Mammary epithelial cell (primary cell): Measurements from ENCODE around the gene IKBKG.
"Not testable (repeated sequence)": the region's sequence is repeated elsewhere in the genome, so short reads cannot be mapped to it uniquely, and the experiment has no call there.

Experiments used
- EZH2 ChIP-seq: IDR thresholded peaks from 2 replicates; pipeline ENCODE4 v1.6.1; 2012; ENCODE audit warnings: low read length, inconsistent platforms, borderline replicate concordance
- TF ChIP-seq, protein P1 (sequence below), 2 donors: IDR thresholded peaks in 1 of 2; conservative IDR thresholded peaks in 1 of 2; 2 replicates each; pipeline ENCODE4 v1.5.1; 2011 to 2012; ENCODE audit warnings: inconsistent platforms in 2 of 2, low read length in 2 of 2, mild to moderate bottlenecking in 2 of 2, control low read depth in 1 of 2, low read depth in 1 of 2; ENCODE audit not compliant: insufficient read depth in 1 of 2; ENCODE audit errors: extremely low read depth in 1 of 2

DNA sequence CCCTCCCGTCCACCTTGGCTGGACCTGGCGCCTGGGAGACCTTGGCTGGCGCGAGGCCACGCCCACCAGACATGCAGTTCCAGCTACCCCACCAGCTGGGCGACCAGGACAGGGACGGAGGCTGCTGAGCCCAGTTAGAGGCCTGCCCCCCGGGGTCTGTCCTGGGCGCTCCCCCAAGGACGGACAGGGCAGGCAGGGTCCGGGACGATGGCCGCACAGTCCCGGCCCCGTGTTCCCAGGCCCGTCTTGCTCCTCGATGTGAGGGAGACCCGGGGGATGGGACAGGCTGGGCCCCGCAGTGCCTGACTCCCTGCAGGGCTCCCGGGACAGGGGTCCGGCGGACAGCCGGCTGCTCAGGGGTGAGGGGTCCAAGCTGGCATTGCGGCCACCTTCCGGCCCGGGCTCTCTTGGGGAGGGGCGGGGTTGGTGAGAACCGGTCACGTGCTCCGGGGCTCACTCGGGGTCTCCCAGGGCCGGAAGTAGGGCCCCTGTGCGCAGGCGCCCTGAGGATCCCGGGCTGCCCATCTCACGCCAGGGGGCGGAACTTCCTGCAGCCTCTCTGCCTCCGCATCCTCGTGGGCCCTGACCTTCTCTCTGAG is 37.3 kb downstream of the IKBKG start, which contains the start of gene CTAG1A:
- TF ChIP-seq, protein P1, sequence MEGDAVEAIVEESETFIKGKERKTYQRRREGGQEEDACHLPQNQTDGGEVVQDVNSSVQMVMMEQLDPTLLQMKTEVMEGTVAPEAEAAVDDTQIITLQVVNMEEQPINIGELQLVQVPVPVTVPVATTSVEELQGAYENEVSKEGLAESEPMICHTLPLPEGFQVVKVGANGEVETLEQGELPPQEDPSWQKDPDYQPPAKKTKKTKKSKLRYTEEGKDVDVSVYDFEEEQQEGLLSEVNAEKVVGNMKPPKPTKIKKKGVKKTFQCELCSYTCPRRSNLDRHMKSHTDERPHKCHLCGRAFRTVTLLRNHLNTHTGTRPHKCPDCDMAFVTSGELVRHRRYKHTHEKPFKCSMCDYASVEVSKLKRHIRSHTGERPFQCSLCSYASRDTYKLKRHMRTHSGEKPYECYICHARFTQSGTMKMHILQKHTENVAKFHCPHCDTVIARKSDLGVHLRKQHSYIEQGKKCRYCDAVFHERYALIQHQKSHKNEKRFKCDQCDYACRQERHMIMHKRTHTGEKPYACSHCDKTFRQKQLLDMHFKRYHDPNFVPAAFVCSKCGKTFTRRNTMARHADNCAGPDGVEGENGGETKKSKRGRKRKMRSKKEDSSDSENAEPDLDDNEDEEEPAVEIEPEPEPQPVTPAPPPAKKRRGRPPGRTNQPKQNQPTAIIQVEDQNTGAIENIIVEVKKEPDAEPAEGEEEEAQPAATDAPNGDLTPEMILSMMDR (conservative IDR thresholded peaks at IDR 0.05 in 1 of 2, IDR thresholded peaks at IDR 0.05 in 1 of 2; ENCODE audit: extremely low read depth in 1 of 2, insufficient read depth in 1 of 2, low read depth in 1 of 2, low read length in 2 of 2), result not testable (repeated sequence)
- TF ChIP-seq EZH2, result not testable (repeated sequence)
